ENCODE results near the gene GPR157. TPM values are rescaled to one million over a fixed set of nuclear protein-coding genes. Genes with fewer than 3 reads are reported as not detected.
A peak's percentile ranks its signal among the peaks of the same experiment; 100 is the strongest.

Gene GPR157
- total RNA-seq, 2 donors from 2014 or later, result 6.0 to 13.5 TPM

GRCh38 chr1:9085306-9085940 lies 43.5 kb downstream of the GPR157 start:
- H3K4me3 ChIP-seq, result no peak overlapping the region
- no peaks in the 10 kb centered on the region for H3K36me3 ChIP-seq (replicated peaks in 1 of 2; ENCODE audit: insufficient read depth in 1 of 2, low read depth in 2 of 2)
- no peaks in the 10 kb centered on the region for H3K27me3 ChIP-seq
- no peak for ATAC-seq
- no peaks in the 10 kb centered on the region for H3K9me3 ChIP-seq
- DNase-seq, result no peak
- 65 to 73% methylated on average over 7 of the region's 7 CpGs for WGBS, 2 donors
- intact Hi-C loops (cut with DNase I), result no loop called here
- H3K4me1 ChIP-seq, result peaks cover 25% of the 10 kb centered on the region
- no peak for TF ChIP-seq CTCF (IDR thresholded peaks at IDR 0.05)
- TF ChIP-seq POLR2A (IDR thresholded peaks at IDR 0.05), result no peak
- peak overlapping the region in 1 of 4 donors; percentile 23 for H3K27ac ChIP-seq

- ATAC-seq (no peak), DNase-seq (peak in 1 of 4 donors; percentile 35)
- no peaks in the 10 kb centered on the region for H3K27me3 ChIP-seq
- no peak overlapping the region for H3K4me3 ChIP-seq
- H3K36me3 ChIP-seq (replicated peaks in 1 of 2; ENCODE audit: insufficient read depth in 1 of 2, low read depth in 2 of 2), result no peaks in the 10 kb centered on the region
- WGBS, 2 donors, result 60 to 71% methylated on average over 7 to 8 of the region's 8 CpGs
- no peak overlapping the region for H3K27ac ChIP-seq
- H3K9me3 ChIP-seq, result no peaks in the 10 kb centered on the region
- intact Hi-C loops (cut with DNase I), result no loop called here
- H3K4me1 ChIP-seq, result peaks cover 25% of the 10 kb centered on the region
- TF ChIP-seq CTCF (IDR thresholded peaks at IDR 0.05) (no peak), POLR2A (IDR thresholded peaks at IDR 0.05) (no peak)
These were observed 44.0 kb downstream of the GPR157 start for GRCh38 chr1:9084906-9085305.

GRCh38 chr1:9081473-9081872 lies 47.4 kb downstream of the GPR157 start:
- no peak overlapping the region for H3K27ac ChIP-seq
- WGBS, 2 donors, result 80 to 89% methylated on average over 3 of the region's 3 CpGs
- peaks cover 40% of the 10 kb centered on the region for H3K4me1 ChIP-seq
- no peaks in the 10 kb centered on the region for H3K36me3 ChIP-seq (replicated peaks in 1 of 2; ENCODE audit: insufficient read depth in 1 of 2, low read depth in 2 of 2)
- ATAC-seq, result no peak
- DNase-seq, result no peak
- intact Hi-C loops (cut with DNase I), result no loop called here
- no peaks in the 10 kb centered on the region for H3K9me3 ChIP-seq
- TF ChIP-seq CTCF (IDR thresholded peaks at IDR 0.05) (no peak), POLR2A (IDR thresholded peaks at IDR 0.05) (no peak)
- no peak overlapping the region for H3K4me3 ChIP-seq
- no peaks in the 10 kb centered on the region for H3K27me3 ChIP-seq

GRCh38 chr1:9080705-9081291 lies 48.1 kb downstream of the GPR157 start:
- intact Hi-C loops (cut with DNase I), result no loop called here
- Histone ChIP-seq H3K4me1 (peaks cover 40% of the 10 kb centered on the region), H3K36me3 (replicated peaks in 1 of 2; ENCODE audit: insufficient read depth in 1 of 2, low read depth in 2 of 2) (no peaks in the 10 kb centered on the region), H3K9me3 (no peaks in the 10 kb centered on the region), H3K27me3 (no peaks in the 10 kb centered on the region), H3K27ac (no peak overlapping the region), H3K4me3 (no peak overlapping the region)
- TF ChIP-seq POLR2A (IDR thresholded peaks at IDR 0.05), result no peak
- no peak for TF ChIP-seq CTCF (IDR thresholded peaks at IDR 0.05)
- no peak for DNase-seq
- WGBS, 2 donors, result 74 to 90% methylated on average over 6 of the region's 6 CpGs
- ATAC-seq, result no peak

All from body of pancreas (tissue), 4 donors.